Activated CD4-positive, alpha-beta T cell treated with anti-CD3 and anti-CD28 coated beads for 36 hours (primary cell): ENCODE data around the gene SECTM1. TPM values are rescaled to one million over a fixed set of nuclear protein-coding genes. Genes with fewer than 3 reads are reported as not detected.

Experiments
- ATAC-seq: fragments of 200-7000 bp; cut with Tn5 transposase; one replicate; pipeline ENCODE4 v1.10.0; 2021; ENCODE audit warnings: mild to moderate bottlenecking, moderate library complexity
- CTCF ChIA-PET: fragments of 350-600 bp; sonication (Branson Sonifier 250); formaldehyde crosslinking; loops from one replicate; lab custom pipeline; 2021; ENCODE audit warnings: antibody characterized with exemption; lab: Charles Lee
- POLR2A ChIA-PET: fragments of 350-600 bp; sonication (Branson Sonifier 250); formaldehyde crosslinking; loops from one replicate; lab custom pipeline; 2021; ENCODE audit warnings: antibody characterized with exemption, inconsistent platforms; lab: Charles Lee
- DNase-seq: peaks from one replicate; pipeline ENCODE4 v3.0.0-alpha.2; 2020
- H3K27ac Mint-ChIP-seq: one replicate; pipeline ENCODE4 v1.8.0; 2021; ENCODE audit warnings: mixed read lengths
- H3K27me3 Mint-ChIP-seq: one replicate; pipeline ENCODE4 v1.8.0; 2021; ENCODE audit warnings: mixed read lengths
- H3K36me3 Mint-ChIP-seq: one replicate; pipeline ENCODE4 v1.8.0; 2021; ENCODE audit warnings: low read depth, mixed read lengths
- H3K4me1 Mint-ChIP-seq: one replicate; pipeline ENCODE4 v1.8.0; 2021; ENCODE audit warnings: mixed read lengths
- H3K4me3 Mint-ChIP-seq: one replicate; pipeline ENCODE4 v1.8.0; 2021; ENCODE audit warnings: mild to moderate bottlenecking, moderate library complexity, mixed read lengths
- H3K9me3 Mint-ChIP-seq: one replicate; pipeline ENCODE4 v1.8.0; 2021; ENCODE audit warnings: low read depth, mixed read lengths
- intact Hi-C, 2 experiments: fragments of 100-400 bp; cut with DNase I in 1 of 2; cut with micrococcal nuclease in 1 of 2; formaldehyde crosslinking; loops; one replicate each; pipeline versions ENCODE4 v1.14.2 to v1.15.1; 2022 to 2024; cut with DNase I, micrococcal nuclease
- total RNA-seq, 2 experiments: library from RNA; stranded (reverse); gene quantifications; one replicate each; pipeline ENCODE4 v1.2.3, GENCODE V29; 2021

Gene SECTM1
- total RNA-seq, 2 experiments from 2014 or later: 9.0 to 10.9 TPM

DNA sequence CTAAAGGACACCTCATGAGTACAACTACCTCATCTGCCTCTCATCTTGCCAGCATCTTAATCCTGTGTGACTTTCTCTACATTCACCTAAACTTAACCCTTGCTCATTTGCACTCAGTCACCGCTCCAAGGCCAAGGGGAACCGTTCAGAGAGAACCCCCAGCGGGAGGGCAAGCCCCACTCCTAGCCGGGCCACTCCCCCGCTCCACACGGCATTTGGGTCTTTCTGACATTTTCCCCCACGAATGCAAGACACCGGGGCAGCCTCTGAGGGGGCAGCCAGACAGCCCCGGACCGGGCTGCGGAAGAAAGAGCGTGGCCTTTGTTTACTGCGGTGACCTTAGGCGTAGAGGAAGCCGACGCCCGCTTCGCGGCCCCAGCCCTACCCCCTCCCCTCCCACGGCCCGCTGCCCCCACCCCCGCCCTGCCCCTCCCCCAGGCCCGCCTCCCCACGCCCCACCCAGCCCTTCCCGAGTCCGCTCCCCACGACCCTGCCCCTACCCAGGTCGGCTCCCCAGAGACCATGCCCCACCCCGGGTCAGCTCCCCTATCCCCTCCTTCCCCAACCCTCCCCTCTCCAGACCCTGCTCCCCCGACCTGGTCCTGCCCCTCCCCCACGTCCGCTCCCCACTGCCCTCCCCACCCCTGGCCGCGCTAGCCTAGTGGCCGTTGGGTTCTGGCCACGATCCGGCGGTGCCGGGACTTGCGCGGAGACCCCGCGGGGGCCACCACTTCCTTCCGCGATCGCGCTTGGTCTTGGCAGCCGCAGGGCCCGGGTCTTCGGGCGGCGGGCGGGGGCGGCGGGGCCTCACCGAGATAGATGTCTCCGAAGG, 60.9 kb downstream of the SECTM1 start:
- DNase-seq (peak; percentile 58), ATAC-seq (peak; percentile 36)
- intact Hi-C loops: loop anchor here (1.0 to 5.0 kb wide), 15 partner anchors 15 to 295 kb away; partner anchors contain the start of genes ASPSCR1 (in 1 of the 2), CENPX (in 1 of the 2), CYBC1 (in 1 of the 2) and FASN (in 1 of the 2)
- POLR2A ChIA-PET: interaction anchor here (0.6 to 1.9 kb wide), 4 partner anchors 11 to 54 kb away, joined by 3 to 10 read pairs (median 4); no protein-coding TSS in a partner anchor
- Mint-ChIP-seq H3K4me1 (peaks cover 48% of the 10 kb centered on the region), H3K4me3 (peak overlapping the region; percentile 90), H3K36me3 (peaks cover 30% of the 10 kb centered on the region), H3K9me3 (no peaks in the 10 kb centered on the region), H3K27ac (peak overlapping the region; percentile 94), H3K27me3 (no peaks in the 10 kb centered on the region)
- CTCF ChIA-PET: interaction anchor here (0.7 kb wide), 1 partner anchor 29 kb away, joined by 3 read pairs; no protein-coding TSS in a partner anchor

DNA sequence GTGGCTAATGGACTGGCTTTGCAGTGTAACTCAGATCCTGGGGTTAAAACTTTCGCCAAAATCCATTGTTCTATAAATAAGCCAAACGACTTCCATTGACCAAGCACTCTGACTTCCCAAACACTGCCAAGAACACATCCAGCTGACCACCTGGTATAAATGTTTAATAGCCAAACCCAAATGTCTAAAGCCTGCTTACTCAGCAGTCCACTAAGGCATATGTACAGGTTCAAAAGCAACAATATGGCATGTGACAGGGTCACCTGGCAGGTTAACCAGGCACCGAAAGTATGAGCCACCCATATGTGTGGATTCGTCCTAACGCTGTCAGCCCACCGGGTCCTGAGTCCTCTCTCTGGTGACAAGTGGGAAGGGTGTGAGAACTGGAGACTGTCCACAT, 62.2 kb downstream of the SECTM1 start:
- H3K4me3 Mint-ChIP-seq: peak overlapping the region; percentile 90
- ChIA-PET CTCF (no interaction called here), POLR2A (interaction anchor here (0.9 kb wide), 1 partner anchor 52 kb away, joined by 3 read pairs; no protein-coding TSS in a partner anchor)
- ATAC-seq: no peak
- H3K9me3 Mint-ChIP-seq: no peaks in the 10 kb centered on the region
- H3K36me3 Mint-ChIP-seq: peaks cover 41% of the 10 kb centered on the region
- peaks cover 58% of the 10 kb centered on the region for H3K4me1 Mint-ChIP-seq
- DNase-seq: no peak
- intact Hi-C loops: loop anchor here in 1 of 2 experiments (5.0 kb wide), 1 partner anchor 294 kb away; the partner anchor contains the start of gene ASPSCR1
- no peaks in the 10 kb centered on the region for H3K27me3 Mint-ChIP-seq
- H3K27ac Mint-ChIP-seq: peak overlapping the region; percentile 94

Other genes with a start within 250 kb of the SECTM1 start
- 100 to 1,000 TPM; 239 to 259 TPM for gene FASN, start 235.5 kb downstream of the SECTM1 start, total RNA-seq
- 10 to 100 TPM; 41.6 to 43.8 TPM for gene CCDC57, start 120.9 kb downstream of the SECTM1 start, total RNA-seq
- gene SLC16A3, start 104.7 kb downstream of the SECTM1 start, total RNA-seq: 100 to 1,000 TPM in 1 of 2 experiments, 10 to 100 TPM in 1; 93.2 to 157 TPM
- 100 to 1,000 TPM; 118 to 182 TPM for gene CSNK1D, start 60.1 kb downstream of the SECTM1 start, total RNA-seq
- 100 to 1,000 TPM; 614 to 725 TPM for gene CD7, start 16.2 kb downstream of the SECTM1 start, total RNA-seq
- not detected for gene TEX19, start 25.5 kb upstream of the SECTM1 start, total RNA-seq
- gene UTS2R, start 38.0 kb upstream of the SECTM1 start, total RNA-seq: not detected
- gene HEXD, start 84.6 kb upstream of the SECTM1 start, total RNA-seq: 10 to 100 TPM; 23.3 to 26.0 TPM
- gene OGFOD3, start 84.8 kb upstream of the SECTM1 start, total RNA-seq: 10 to 100 TPM; 20.0 to 22.3 TPM
- 100 to 1,000 TPM; 286 to 329 TPM for gene CYBC1, start 117.0 kb upstream of the SECTM1 start, total RNA-seq
- gene NARF, start 125.0 kb upstream of the SECTM1 start, total RNA-seq: 10 to 100 TPM; 65.4 to 85.9 TPM
- gene FOXK2, start 186.0 kb upstream of the SECTM1 start, total RNA-seq: 10 to 100 TPM; 58.1 to 75.4 TPM